Stimulated activated CD4-positive, alpha-beta T cell treated with anti-CD3 and anti-CD28 coated beads, Interleukin-1b, Interleukin-23, amount 100 ng/mL, for 4 hours (primary cell): ENCODE data around the gene TMEM145.
"Not testable (repeated sequence)": the region's sequence is repeated elsewhere in the genome, so short reads cannot be mapped to it uniquely, and the experiment has no call there.

Experiments
- DNase-seq, 2 donors: peaks; one replicate each; pipeline ENCODE4 v3.0.0-alpha.2; 2020; ENCODE audit warnings: low read depth in 2 of 2

TMEM145 gene

DNA sequence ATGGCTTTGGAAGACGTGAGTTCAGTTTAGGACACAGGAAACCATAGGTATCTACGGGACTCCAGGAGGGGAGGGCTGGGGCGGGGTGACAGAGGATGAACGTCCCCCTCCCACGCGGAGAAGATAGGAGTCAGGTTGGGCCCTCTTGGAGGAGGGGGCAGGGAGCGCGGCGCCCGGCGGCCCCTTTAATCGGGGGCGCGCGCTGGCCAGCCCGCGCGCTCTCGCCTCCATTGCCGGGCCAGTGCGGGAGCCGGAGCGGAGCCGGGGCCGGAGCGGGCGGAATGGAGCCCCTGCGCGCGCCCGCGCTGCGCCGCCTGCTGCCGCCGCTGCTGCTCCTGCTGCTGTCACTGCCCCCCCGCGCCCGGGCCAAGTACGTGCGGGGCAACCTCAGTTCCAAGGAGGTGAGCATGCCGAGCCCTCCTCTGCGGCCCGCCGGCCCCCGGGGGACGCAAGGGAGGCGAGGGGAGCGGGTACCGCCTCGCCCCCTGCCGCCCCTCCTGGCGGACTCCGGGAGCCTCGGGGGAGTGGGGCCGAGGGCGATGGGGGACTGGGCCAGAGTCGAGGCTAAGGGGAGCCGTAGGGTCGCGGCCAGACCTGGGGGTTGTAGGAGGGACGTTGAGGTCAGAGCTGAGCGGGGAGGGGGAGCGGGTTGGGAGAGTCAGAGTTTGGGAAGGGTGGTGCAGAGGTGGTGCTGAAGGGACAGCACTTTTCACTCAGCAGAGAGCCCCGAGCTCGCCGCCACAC lies at the start of gene TMEM145:
Gene TMEM145, plus strand, starts transcription at position 214 of the 744 bp plus-strand sequence. Its CDS starts 68 bp downstream, at position 282.
- no peak for DNase-seq

DNA sequence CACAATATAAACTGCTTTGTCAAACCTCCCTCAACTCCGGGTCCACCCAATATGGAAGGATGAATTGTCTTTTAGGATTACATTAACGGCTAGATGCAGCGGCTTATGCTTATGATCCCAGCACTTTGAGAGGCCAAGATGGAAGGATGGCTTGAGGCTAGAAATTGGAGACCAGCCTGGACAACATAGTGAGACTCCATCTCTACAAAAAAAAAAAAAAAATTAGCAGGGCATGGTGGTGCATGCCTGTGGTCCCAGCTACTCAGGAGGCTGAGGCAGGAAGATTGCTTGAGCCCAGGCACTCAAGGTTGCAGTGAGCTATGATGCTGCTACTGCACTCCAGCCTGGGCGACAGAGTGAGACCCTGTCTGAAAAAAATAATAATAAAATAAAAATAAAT lies 47.0 kb upstream of the TMEM145 start:
- DNase-seq, result not testable (repeated sequence)

DNA sequence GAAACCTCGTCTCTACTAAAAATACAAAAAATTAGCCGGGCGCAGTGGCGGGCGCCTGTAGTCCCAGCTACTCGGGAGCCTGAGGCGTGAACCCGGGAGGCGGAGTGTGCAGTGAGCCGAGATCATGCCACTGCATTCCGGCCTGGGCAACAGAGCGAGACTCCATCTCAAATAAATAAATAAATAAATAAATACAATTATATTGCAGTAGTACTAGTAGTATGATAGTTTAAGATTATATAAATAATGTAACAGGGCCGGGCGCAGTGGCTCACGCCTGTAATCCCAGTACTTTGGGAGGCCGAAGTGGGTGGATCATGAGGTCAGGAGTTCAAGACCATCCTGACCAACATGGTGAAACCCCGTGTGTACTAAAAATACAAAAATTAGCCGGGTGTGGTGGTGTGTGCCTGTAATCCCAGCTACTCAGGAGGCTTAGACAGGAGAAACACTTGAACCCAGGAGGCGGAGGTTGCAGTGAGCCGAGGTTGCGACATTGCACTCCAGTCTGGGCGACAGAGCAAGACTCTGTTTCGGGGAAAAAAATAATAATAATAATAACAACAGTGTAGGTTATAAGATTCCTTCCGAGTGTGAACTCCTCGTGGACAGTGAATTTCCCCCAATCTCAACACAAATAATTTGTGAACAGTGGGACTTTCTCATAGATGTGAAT lies 46.0 kb upstream of the TMEM145 start:
- not testable (repeated sequence) for DNase-seq

DNA sequence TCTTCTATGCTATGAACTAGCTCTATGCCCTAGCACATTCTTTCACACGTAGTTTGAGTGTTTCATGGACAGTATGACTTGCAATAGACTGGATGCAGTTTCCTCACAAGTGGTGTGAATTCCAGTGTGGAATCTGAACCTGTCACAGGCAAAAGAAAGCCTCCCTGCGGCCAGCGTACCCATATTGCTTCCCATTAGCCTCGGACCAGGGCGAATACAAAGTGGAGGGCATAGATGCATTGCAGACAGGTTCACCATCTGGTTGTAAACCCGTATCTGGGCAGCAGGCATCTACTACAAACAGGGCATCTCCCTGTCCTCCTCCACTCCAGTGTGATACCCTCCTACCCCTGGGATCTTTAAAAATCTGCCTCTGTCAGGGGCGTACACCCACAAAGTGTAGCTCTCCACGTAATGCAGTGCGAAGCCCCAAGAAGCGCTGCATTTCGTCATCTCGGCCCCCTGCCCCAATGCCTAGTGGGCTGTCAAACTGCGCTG lies 45.4 kb upstream of the TMEM145 start:
- no peak for DNase-seq

DNA sequence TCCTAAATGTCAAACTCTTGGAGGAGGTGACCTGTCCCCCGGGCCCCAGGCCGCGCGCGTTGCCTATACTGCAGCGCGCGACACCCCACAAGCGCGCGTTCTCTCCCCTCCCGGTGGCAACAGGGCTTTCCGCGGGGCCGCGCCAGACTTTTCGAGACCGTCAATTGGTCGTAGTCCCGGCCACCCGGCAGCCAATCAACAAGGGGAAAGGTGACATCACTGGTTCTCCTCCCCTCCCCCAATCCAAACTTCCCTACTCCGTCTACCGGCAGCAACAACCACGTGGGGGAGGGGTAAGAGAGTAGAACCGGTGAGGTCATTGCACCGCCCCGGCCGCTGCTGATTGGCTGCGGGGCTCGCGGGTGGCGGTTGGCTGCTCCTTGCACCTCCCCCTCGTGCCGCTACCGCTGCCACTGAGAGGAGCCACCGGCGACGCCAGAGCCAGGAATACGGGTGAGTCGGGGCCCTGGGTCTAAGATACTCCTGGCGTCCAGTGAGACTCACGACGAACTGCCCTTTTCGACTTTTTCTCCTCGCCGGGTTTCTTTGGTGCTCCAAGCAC lies 44.9 kb upstream of the TMEM145 start:
- DNase-seq, result peak; percentile 90 to 96

DNA sequence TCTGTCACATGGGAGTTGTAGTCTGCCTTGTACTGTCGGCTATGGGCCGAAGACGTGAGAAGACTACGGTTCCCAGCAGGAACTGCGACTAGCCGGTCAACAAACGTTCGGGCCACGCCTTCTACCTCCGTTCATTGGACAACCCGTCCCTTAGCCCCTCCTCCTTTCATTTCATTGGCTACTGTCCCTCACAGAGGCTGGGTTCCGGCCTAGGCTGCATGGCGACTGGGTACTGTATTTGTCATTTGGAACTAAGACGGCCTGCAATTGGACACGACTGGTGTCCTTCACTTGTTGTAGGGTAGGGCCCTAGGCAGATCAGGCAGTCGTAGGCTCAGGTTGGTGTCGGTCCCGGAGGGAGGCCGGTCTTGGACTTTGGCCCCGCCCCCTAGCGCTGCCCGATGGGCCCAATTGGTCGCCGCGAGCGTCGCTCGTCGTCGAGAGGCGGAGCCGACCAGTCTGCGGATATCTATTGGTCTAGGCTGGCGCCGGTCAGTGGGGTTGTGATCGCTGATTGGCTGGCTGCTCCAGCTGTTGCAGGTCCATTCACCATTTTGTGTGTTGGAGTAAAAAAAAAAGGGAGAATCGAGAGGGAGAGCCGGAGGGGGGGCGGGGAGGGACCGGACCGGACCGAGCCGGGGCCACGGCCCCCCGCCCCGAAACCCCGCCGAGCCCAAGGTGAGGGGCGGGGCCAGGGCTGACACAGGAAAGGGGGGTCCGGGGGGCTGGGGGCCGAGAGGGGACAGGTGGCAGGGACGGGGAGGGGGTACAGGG lies 44.2 kb upstream of the TMEM145 start, which contains the start of gene CIC:
Gene CIC, plus strand, starts transcription at position 549 of the 774 bp plus-strand sequence. CDS start 2,532 bp downstream, outside the sequence.
- peak; percentile 97 to 98 for DNase-seq

DNA sequence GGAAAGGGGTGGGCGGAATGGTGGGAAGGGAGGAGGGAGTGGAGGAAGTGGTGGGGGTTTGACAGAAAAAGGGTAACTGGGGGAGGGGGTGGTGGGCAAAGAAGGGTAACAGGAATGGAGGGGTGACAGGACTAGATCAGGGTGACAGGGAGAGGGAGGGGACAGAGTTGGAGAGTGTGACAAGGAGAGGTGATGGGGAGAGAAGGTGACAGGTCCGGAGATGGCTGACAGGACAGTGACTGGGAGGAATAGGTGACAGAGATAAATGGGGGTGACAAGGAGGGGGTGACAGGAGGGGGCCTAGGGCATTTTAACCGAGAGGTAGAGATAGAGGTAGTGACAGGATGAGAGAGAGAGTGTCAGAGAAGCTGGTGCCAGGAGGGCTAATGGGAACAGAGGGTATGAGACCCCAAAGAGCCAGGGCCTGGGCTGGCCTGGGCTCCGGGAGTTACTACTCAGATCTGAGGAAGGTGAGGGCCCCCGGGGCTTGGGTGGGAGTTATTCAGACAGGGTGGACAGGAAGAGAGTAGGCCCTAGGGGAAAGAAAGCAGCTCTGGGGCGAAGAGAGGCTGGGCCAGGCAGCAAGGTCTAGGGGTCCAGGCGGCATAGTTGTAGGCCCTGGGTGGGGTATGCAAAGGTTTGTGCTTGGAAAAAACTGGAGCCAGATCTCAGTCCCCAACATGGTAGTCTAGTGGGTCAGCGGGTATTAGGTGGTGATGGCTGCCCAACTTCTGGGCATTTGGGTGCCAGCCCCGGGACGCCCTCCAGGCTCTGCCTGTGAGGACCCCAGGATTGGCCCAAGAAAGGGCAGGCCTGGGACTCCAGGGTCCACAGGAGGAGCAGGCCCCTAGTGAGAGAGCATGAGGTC lies 43.4 kb upstream of the TMEM145 start:
- DNase-seq, result no peak

DNA sequence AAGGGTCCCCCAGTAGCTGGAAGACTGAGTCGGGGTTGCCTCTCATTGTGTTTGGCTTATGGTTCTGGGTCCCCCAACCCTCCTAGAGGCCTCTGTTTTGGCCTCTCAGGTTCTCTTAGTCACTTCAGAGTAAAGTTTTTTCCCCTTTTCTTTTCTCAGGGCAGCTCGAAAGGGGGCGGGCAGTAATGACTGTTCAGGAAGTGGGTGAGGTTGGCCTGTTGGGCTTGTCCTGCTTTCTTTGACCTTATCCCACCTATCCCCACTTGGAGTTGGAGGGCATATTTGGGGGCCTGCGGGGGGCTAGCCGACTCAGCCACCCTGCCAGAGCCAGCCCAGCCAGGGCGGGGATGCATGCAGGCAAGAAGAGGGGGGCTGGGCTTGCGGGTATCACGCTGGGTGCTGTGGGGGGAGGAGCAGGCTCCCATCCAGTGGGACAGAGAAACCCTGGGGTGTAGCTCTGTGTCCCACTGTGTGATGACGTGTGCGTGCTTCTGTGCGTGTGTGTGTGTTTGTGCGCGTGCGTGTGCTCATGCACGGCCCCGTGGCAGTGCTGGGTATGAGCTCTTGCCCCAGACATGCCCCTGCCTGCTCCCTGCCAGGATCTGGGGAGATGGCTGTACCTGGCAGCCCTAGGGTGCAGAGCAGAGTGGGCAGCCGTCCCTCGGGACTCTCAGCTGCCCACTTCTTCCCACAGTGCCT lies 42.6 kb upstream of the TMEM145 start:
- peak in 1 of 2 donors; percentile 46 for DNase-seq

DNA sequence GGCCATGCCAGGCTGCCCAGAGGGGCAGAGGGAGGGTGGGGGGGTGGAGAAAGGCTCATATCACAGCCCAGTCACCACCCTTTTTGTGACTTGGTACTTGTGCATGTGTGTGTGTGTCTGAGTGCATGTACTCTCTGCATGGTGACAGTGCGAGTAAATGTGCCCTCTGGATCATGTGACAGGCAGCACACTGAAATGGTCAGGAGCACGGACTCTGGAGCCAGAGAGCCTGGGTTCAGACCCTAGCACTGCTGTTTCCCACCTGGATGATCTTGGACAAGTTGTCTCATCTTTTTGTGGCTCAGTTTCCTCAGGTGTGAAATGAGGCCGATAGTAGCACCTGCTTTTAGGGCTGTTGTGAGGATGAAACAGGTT lies 42.1 kb upstream of the TMEM145 start:
- no peak for DNase-seq

DNA sequence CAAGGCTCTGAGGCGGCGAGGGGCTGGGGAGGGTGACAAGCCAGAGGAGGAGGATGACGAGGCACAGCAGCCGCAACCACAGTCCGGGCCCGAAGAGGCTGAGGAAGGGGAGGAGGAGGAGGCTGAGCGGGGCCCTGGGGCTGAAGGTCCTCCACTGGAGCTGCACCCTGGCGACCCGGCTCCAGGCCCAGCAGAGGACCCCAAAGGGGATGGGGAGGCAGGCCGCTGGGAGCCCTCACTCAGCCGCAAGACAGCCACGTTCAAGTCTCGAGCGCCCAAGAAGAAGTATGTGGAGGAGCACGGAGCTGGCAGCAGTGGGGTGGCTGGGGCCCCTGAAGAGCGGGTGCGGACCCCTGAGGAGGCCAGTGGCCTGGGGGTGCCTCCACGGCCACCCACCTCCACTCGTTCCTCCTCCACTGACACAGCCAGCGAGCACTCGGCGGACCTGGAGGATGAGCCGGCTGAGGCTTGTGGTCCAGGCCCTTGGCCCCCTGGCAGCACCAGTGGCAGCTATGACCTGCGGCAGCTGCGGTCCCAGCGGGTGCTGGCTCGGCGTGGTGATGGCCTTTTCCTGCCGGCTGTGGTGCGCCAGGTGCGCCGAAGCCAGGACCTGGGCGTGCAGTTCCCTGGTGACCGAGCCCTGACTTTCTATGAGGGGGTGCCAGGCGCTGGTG lies 41.1 kb upstream of the TMEM145 start:
- no peak for DNase-seq

DNA sequence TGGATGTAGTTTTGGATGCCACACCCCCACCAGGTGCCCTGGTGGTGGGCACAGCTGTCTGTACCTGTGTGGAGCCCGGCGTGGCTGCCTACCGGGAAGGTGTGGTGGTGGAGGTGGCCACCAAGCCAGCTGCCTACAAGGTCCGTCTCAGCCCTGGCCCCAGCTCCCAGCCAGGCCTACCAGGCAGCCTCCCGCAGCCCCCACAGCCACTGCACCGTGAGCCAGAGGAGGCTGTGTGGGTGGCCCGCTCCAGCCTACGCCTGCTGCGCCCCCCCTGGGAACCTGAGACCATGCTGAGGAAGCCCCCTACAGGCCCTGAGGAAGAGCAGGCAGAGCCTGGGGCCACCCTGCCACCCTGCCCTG lies 40.6 kb upstream of the TMEM145 start:
- no peak for DNase-seq

DNA sequence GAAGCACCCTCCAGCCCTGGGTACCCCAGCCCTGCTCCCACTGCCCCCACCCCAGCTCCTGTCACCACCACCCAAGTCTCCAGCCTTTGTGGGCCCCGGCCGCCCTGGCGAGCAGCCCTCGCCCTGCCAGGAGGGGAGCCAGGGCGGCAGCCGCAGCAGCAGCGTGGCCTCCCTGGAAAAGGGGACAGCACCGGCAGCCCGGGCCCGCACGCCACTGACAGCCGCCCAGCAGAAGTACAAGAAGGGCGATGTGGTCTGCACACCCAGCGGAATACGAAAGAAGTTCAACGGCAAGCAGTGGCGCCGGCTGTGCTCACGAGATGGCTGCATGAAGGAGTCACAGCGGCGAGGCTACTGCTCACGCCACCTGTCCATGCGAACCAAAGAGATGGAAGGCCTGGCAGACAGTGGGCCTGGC lies 40.1 kb upstream of the TMEM145 start:
- no peak for DNase-seq

DNA sequence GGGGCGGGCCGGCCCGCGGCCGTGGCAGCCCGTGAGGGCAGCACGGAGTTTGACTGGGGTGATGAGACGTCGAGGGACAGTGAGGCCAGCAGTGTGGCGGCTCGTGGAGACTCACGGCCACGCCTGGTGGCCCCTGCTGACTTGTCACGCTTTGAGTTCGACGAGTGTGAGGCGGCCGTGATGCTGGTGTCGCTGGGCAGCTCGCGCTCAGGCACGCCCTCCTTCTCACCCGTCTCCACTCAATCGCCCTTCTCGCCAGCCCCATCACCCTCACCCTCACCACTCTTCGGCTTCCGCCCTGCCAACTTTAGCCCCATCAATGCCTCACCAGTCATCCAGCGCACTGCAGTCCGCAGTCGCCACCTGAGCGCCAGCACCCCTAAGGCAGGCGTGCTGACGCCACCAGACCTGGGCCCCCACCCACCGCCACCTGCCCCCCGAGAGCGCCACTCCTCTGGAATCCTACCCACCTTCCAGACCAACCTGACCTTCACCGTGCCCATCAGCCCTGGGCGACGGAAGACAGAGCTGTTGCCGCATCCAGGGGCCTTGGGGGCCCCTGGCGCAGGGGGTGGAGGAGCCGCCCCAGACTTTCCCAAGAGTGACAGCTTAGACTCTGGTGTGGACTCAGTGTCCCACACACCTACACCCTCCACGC lies 39.6 kb upstream of the TMEM145 start:
- DNase-seq, result no peak

DNA sequence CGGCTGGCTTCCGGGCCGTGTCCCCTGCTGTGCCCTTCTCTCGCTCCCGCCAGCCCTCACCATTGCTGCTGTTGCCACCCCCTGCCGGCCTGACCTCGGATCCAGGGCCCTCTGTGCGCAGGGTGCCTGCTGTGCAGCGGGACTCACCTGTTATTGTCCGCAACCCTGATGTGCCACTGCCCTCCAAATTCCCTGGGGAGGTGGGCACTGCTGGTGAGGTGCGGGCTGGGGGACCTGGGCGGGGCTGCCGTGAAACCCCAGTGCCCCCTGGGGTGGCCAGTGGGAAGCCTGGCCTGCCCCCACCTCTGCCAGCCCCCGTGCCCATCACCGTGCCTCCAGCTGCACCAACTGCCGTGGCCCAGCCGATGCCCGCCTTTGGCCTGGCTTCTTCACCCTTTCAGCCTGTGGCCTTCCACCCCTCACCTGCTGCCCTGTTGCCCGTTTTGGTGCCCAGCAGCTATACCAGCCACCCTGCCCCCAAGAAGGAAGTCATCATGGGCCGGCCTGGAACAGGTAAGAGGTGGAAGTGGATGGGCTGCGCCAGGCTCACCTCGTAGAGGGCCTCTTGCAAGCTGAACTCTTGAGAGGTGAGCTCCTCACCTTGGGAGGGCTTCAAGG lies 38.9 kb upstream of the TMEM145 start:
- DNase-seq, result no peak

DNA sequence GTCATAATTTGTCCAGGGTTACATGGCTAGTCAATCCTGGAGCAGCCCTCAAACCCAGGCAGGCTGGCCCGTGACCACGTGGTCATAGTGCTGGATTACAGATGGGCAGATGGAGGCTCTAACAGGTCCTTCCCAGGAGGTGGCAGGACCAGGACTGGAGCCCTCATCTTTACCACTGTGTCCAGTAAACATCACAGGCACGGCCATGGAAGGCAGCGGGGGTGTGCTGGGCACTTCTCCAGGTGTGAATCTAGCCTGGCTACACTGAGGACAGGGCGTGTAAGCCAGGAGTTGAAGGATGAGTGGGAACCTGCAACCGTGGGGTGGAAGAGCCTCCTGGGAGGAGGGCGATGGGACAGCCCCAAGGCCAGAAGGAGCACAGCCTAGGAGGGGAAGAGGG lies 38.0 kb upstream of the TMEM145 start:
- DNase-seq, result no peak

DNA sequence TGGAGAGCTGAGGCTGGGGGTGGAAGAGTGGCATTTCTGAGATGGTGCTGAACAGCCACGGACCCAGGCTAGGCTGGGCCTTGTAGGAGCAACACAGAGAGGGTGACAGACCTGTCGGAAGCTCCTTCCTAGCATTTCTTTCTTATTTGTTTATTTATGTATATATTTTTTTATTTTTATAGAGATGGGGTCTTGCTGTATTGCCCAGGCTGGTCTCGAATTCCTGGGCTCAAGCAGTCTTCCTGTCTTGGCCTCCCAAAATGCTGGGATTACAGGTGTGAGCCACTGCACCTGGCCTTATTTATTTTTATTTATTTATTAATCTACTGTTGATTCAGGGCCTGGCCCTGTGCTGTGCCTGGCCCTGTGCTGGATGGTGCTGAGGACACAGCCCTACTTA lies 37.6 kb upstream of the TMEM145 start:
- DNase-seq, result no peak

DNA sequence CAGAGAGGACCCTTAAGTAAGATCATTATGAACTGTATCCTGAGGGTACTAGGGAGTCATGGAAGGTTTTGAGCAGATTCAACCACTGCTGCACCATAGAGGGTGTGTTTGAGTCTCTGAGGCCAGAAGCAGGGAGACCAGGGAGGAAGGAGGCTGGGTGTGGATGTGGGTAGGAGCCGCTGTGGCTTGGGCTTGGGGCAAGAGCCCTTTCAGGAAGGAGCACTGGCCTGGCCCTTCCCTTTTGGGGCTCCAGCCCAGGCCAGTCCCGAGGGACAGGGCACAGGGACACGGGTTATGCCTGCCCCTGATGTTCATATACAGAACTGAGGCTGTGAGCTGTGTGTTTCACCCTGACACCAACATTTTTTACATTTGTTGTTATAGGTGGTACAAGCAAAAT lies 36.8 kb upstream of the TMEM145 start:
- DNase-seq, result no peak

DNA sequence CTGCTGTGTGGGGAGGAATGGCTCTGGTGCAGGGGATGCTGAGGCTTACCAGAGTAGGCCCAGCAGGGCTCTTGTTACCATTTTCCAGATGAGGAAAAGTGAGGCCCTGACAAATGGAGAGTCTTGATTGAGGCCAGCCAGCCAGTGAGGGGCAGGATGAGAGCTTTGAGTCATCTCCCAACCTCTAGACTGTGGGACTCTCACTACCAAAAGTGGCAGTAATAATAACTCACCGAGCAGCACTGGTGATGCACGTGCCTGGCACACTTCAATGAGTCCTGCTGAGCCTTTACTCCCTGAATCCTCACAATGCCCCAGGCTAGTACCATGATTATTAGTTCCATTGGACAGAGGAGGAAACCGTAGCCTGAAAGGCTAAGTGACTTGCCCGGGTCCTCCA lies 36.3 kb upstream of the TMEM145 start:
- DNase-seq, result no peak
